SK-N-MC (cell line): ENCODE measurements around the gene SNX14.

Source experiments
- EZH2 ChIP-seq: fragments of 200-600 bp; sonication (generic); IDR thresholded peaks from one replicate; pipeline ENCODE4 v1.6.1; 2017; ENCODE audit warnings: antibody characterized with exemption
- FOXP2 ChIP-seq: optimal IDR thresholded peaks from 2 replicates; pipeline ENCODE3; 2011; ENCODE audit warnings: mild to moderate bottlenecking, moderate library complexity; ENCODE audit not compliant: insufficient read depth; ENCODE audit errors: extremely low read length, control extremely low read depth
- POLR2AphosphoS5 ChIP-seq: IDR thresholded peaks from 2 replicates; pipeline ENCODE4 v1.6.1; 2012; ENCODE audit warnings: mild to moderate bottlenecking, low read depth, low read length, borderline replicate concordance

GRCh38 chr6:85465762-85466161, 127.9 kb downstream of the SNX14 start:
- no peak for TF ChIP-seq EZH2
- TF ChIP-seq POLR2AphosphoS5, result no peak
- TF ChIP-seq FOXP2, result no peak
